IMR-90 (cell line): ENCODE measurements around the gene ZNF669. TPM values are rescaled to one million over a fixed set of nuclear protein-coding genes. Genes with fewer than 3 reads are reported as not detected.

Experiments used
- ATAC-seq: fragments of 200-7000 bp; cut with Tn5 transposase; 2 replicates; pipeline ENCODE4 v1.9.1; 2020; ENCODE audit warnings: low read depth, mild to moderate bottlenecking, moderate library complexity
- BruUV-seq: library from RNA; stranded (reverse); fragments of 400-500 nt; replicated peaks from 2 replicates; lab custom pipeline; 2021; lab: Mats Ljungman, UMichigan
- CTCF ChIA-PET: fragments of 300-600 bp; formaldehyde crosslinking; extraction: SDS; loops from one replicate; lab custom pipeline; 2021; ENCODE audit warnings: antibody characterized with exemption; lab: Yijun Ruan, JAX
- POLR2A ChIA-PET: fragments of 300-600 bp; sonication (Branson Sonifier 250); formaldehyde crosslinking; loops from one replicate; lab custom pipeline; 2022; ENCODE audit warnings: antibody characterized with exemption; ENCODE audit not compliant: unreplicated experiment; lab: Charles Lee
- DNase-seq: peaks from one replicate; pipeline ENCODE4 v3.0.0; 2013
- H2AFZ ChIP-seq: replicated peaks from 2 replicates; pipeline ENCODE3; 2013; ENCODE audit warnings: low read length, mild to moderate bottlenecking; ENCODE audit not compliant: poor library complexity
- H2AK5ac ChIP-seq: 2 replicates; pipeline ENCODE4 v1.6.1; 2013; ENCODE audit warnings: low read depth, low read length, inconsistent platforms
- H2AK9ac ChIP-seq: replicated peaks from 2 replicates; pipeline ENCODE3; 2013; ENCODE audit warnings: mild to moderate bottlenecking, low read depth, low read length, moderate library complexity; ENCODE audit not compliant: poor library complexity
- H2BK120ac ChIP-seq: 2 replicates; pipeline ENCODE4 v1.6.1; 2013; ENCODE audit warnings: low read depth, low read length, inconsistent platforms
- H2BK15ac ChIP-seq: 3 replicates; pipeline ENCODE4 v1.6.1; 2013; ENCODE audit warnings: low read depth, low read length, inconsistent platforms
- H2BK20ac ChIP-seq: 2 replicates; pipeline ENCODE4 v1.6.1; 2013; ENCODE audit warnings: low read depth, mild to moderate bottlenecking, inconsistent platforms, low read length, moderate library complexity
- H2BK5ac ChIP-seq: 2 replicates; pipeline ENCODE4 v1.6.1; 2013; ENCODE audit warnings: mild to moderate bottlenecking, low read depth, low read length, inconsistent platforms; ENCODE audit not compliant: poor library complexity, severe bottlenecking
- H3K14ac ChIP-seq: replicated peaks from 2 replicates; pipeline ENCODE4 v1.6.1; 2013; ENCODE audit warnings: low read depth, low read length, inconsistent platforms
- H3K18ac ChIP-seq: 2 replicates; pipeline ENCODE4 v1.6.1; 2013; ENCODE audit warnings: low read depth, low read length, control low read depth
- H3K23ac ChIP-seq: 2 replicates; pipeline ENCODE4 v1.6.1; 2013; ENCODE audit warnings: low read depth, low read length, inconsistent platforms
- H3K27ac ChIP-seq: 2 replicates; pipeline ENCODE4 v1.5.1; 2013; ENCODE audit warnings: mild to moderate bottlenecking, control low read depth, low read length; ENCODE audit not compliant: insufficient read depth
- H3K27me3 ChIP-seq: 2 replicates; pipeline ENCODE4 v1.6.1; 2013; ENCODE audit warnings: low read length; ENCODE audit not compliant: control insufficient read depth, insufficient read depth
- H3K36me3 ChIP-seq: 2 replicates; pipeline ENCODE4 v1.6.1; 2013; ENCODE audit warnings: low read length, mixed read lengths; ENCODE audit not compliant: control insufficient read depth, insufficient read depth
- H3K4ac ChIP-seq: 2 replicates; pipeline ENCODE4 v1.6.1; 2013; ENCODE audit warnings: low read depth, low read length, inconsistent platforms
- H3K4me1 ChIP-seq: 2 replicates; pipeline ENCODE4 v1.6.1; 2013; ENCODE audit warnings: low read length, mixed read lengths; ENCODE audit not compliant: control insufficient read depth, insufficient read depth
- H3K4me2 ChIP-seq: 2 replicates; pipeline ENCODE4 v1.6.1; 2013; ENCODE audit warnings: low read depth, mild to moderate bottlenecking, control low read depth, low read length, moderate library complexity
- H3K4me3 ChIP-seq: 2 replicates; pipeline ENCODE4 v1.5.1; 2013; ENCODE audit warnings: low read depth, mild to moderate bottlenecking, control low read depth, low read length, moderate library complexity; ENCODE audit not compliant: insufficient read depth
- H3K56ac ChIP-seq: 2 replicates; pipeline ENCODE4 v1.6.1; 2013; ENCODE audit warnings: low read length, inconsistent platforms; ENCODE audit not compliant: insufficient read depth; ENCODE audit errors: extremely low read depth
- H3K79me1 ChIP-seq, 2 experiments: 2 replicates each; pipeline ENCODE4 v1.6.1; 2013; ENCODE audit warnings: low read length in 2 of 2, inconsistent platforms in 1 of 2, low read depth in 1 of 2
- H3K9ac ChIP-seq: 2 replicates; pipeline ENCODE4 v1.6.1; 2013; ENCODE audit warnings: low read depth, low read length, control low read depth
- H3K9me1 ChIP-seq: 2 replicates; pipeline ENCODE4 v1.6.1; 2013; ENCODE audit warnings: low read length, inconsistent platforms; ENCODE audit not compliant: insufficient read depth
- H3K9me3 ChIP-seq: 2 replicates; pipeline ENCODE4 v1.6.1; 2013; ENCODE audit warnings: low read length; ENCODE audit not compliant: control insufficient read depth, insufficient read depth
- H4K20me1 ChIP-seq: 2 replicates; pipeline ENCODE4 v1.6.1; 2013; ENCODE audit warnings: low read length, inconsistent platforms; ENCODE audit not compliant: insufficient read depth
- H4K5ac ChIP-seq: 2 replicates; pipeline ENCODE4 v1.6.1; 2013; ENCODE audit warnings: mild to moderate bottlenecking, low read depth, low read length, control low read depth
- H4K8ac ChIP-seq, 2 experiments: 2 replicates each; pipeline ENCODE4 v1.6.1; 2013; ENCODE audit warnings: low read depth in 2 of 2, low read length in 2 of 2, control low read depth in 1 of 2, inconsistent platforms in 1 of 2
- H4K91ac ChIP-seq: 2 replicates; pipeline ENCODE4 v1.6.1; 2013; ENCODE audit warnings: low read depth, low read length, inconsistent platforms; ENCODE audit not compliant: insufficient read depth
- CHD1 ChIP-seq: IDR thresholded peaks from 2 replicates; pipeline ENCODE4 v1.6.1; 2012; ENCODE audit warnings: low read depth, low read length, improper control_type of control experiment
- WGBS, 2 experiments: methylation state at CpG; one replicate each; pipeline versions ENCODE4 v1.1.5 to v1.1.7; 2013; ENCODE audit warnings: missing lambda C conversion rate in 2 of 2; ENCODE audit not compliant: insufficient read length in 1 of 2; ENCODE audit errors: extremely low coverage in 2 of 2; 5-methylcytosine and 5-hydroxymethylcytosine counted together
- dilution Hi-C: fragments of 300-500 bp; cut with HindIII; formaldehyde crosslinking; loops from one replicate; pipeline ENCODE4 v1.14.3; 2018; ENCODE audit warnings: low sequenced_read_pairs; ENCODE audit not compliant: unreplicated experiment
- in situ Hi-C: fragments of 300-500 bp; cut with MboI; formaldehyde crosslinking; loops from 3 replicates; pipeline ENCODE4 v1.14.3; 2019; ENCODE audit warnings: low sequenced_read_pairs, inconsistent platforms, mixed read lengths
- intact Hi-C: fragments of 100-400 bp; cut with micrococcal nuclease; formaldehyde crosslinking; loops from 2 replicates; pipeline ENCODE4 v1.10.0; 2022
- polyA plus RNA-seq, 3 experiments: library from polyadenylated mRNA; depleted of rRNA; stranded (reverse); fragments of >200 nt; gene quantifications; 2 replicates each; pipeline ENCODE4 v1.2.3, GENCODE V29; 2012; ENCODE audit warnings: low replicate concordance in 1 of 3
- total RNA-seq: library from RNA; depleted of rRNA; stranded (reverse); fragments of >200 nt; gene quantifications from 2 replicates; pipeline ENCODE4 v1.2.3, GENCODE V29; 2012

Gene ZNF669
- total and polyA plus RNA-seq, 2 of the 4 experiments (the other 2 are of a cell fraction), result 3.8 to 10.8 TPM

DNA sequence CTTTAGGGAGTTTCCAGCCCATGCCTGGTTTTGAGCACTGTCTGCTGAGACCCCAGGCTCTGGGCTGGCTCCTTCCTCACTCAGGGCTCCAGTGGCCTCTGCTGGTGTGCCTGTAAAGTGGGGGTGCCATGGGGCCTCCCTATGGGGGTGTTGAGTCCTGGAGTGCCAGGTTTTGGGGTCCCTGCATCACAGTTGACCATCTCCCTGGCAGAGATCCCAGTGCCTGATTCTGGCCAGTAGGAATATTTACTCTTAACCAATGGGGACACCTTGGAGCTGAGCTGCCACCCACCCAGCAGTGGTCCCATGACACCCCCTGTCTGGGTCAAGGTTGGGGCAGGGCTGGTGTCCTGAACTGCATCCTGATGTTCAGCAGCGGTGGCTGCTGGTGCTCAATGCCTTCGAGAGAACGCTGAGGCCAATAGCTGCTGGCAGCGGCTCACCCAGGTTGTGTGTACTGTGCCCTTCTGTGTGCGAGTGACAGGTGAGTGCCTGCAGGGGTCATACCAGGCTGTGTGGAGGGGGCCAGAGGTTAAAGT is 9.6 kb upstream of the ZNF669 start:
- BruUV-seq, result no TSS peak
- Histone ChIP-seq H3K9me3 (no peaks in the 10 kb centered on the region), H3K4me2 (no peak overlapping the region), H3K4me1 (no peaks in the 10 kb centered on the region; the same call in 1 of the 2 replicates), H2BK5ac (no peak overlapping the region), H2BK20ac (no peak overlapping the region), H3K14ac (no peak overlapping the region), H2AFZ (no peak overlapping the region), H4K8ac (no peak overlapping the region), H3K79me1 (peaks cover 0 to 7% of the 10 kb centered on the region in 2 experiments; a peak in 1 of 4 replicates), H3K23ac (no peak overlapping the region), H3K18ac (no peak overlapping the region), H2BK15ac (no peak overlapping the region), H4K20me1 (no peaks in the 10 kb centered on the region; the same call in 1 of the 2 replicates), H4K5ac (no peak overlapping the region), H3K4me3 (no peak overlapping the region), H3K36me3 (no peaks in the 10 kb centered on the region), H3K9me1 (no peaks in the 10 kb centered on the region; the same call in 1 of the 2 replicates), H3K4ac (no peak overlapping the region), H3K9ac (no peak overlapping the region), H4K91ac (no peak overlapping the region), H3K56ac (no peak overlapping the region), H3K27me3 (no peaks in the 10 kb centered on the region), H3K27ac (no peak overlapping the region), H2BK120ac (no peak overlapping the region), H2AK5ac (no peak overlapping the region), H2AK9ac (no peak overlapping the region)
- no peak for DNase-seq
- no peak for ATAC-seq
- 94% methylated on average over 4 of the region's 5 CpGs; no CpG with 5 or more reads in 1 of the 2 experiments for WGBS, 2 experiments
- dilution Hi-C loops, result no loop called here
- TF ChIP-seq CHD1, result no peak
- intact Hi-C loops, result no loop called here
- in situ Hi-C loops, result no loop called here
- POLR2A ChIA-PET, result no interaction called here
- CTCF ChIA-PET, result no interaction called here
